ENCODE measurements around the gene DCANP1.

DNA sequence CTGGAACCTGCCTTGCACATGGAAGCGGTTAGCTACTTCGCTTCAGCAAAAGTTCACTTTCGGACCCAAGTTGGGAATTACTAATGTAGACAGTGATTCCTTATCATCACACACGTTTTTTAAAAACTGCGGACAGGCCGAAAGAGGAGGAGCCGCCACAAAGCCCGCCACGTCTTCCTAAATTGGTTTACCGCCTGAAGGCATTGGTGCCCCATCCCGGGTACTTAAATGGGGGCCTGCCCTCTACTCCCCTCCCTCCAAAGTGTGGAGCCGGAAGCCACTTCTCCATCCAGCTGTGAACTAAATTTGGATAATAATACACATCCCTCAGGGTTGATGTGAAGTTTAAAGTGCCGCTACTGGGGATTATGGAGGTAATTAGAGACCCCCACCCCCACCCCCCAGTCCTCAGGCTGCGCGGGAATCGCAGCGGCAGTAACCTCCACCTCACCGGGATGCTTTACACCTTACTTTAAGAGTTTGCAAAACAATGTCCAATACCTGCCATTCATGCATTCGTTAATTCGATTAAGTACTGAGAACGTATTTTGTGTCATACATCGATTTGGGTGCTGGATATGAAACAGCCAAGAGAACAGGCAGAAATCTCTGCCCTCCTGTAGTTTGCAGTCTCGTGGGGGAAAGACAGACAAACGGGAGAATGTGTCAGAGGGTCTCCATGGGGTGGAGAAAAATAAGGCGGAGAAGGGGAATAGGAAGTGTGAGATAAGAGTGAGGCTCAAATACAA is 47.2 kb downstream of the DCANP1 start:
- no peak for TF ChIP-seq EZH2 (IDR thresholded peaks at IDR 0.05; ENCODE audit: low read length)
- TF ChIP-seq, protein P1, sequence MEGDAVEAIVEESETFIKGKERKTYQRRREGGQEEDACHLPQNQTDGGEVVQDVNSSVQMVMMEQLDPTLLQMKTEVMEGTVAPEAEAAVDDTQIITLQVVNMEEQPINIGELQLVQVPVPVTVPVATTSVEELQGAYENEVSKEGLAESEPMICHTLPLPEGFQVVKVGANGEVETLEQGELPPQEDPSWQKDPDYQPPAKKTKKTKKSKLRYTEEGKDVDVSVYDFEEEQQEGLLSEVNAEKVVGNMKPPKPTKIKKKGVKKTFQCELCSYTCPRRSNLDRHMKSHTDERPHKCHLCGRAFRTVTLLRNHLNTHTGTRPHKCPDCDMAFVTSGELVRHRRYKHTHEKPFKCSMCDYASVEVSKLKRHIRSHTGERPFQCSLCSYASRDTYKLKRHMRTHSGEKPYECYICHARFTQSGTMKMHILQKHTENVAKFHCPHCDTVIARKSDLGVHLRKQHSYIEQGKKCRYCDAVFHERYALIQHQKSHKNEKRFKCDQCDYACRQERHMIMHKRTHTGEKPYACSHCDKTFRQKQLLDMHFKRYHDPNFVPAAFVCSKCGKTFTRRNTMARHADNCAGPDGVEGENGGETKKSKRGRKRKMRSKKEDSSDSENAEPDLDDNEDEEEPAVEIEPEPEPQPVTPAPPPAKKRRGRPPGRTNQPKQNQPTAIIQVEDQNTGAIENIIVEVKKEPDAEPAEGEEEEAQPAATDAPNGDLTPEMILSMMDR (optimal IDR thresholded peaks at IDR 0.05 in 1 of 3, IDR thresholded peaks at IDR 0.05 in 1 of 3, conservative IDR thresholded peaks at IDR 0.05 in 1 of 3; ENCODE audit: extremely low read depth in 1 of 3, insufficient read depth in 2 of 3, low read length in 3 of 3): no peak

Data from keratinocyte (primary cell).